Fibroblast of upper back skin (primary cell): Measurements from ENCODE around the gene USP6.
A peak's percentile ranks its signal among the peaks of the same experiment; 100 is the strongest.
"Not testable (repeated sequence)": the region's sequence is repeated elsewhere in the genome, so short reads cannot be mapped to it uniquely, and the experiment has no call there.

Experiments
- DNase-seq: peaks from one replicate; pipeline ENCODE4 v3.0.0-alpha.2; 2013

Gene USP6

GRCh38 chr17:5136580-5137412 lies 21.0 kb downstream of the USP6 start:
- DNase-seq, result not testable (repeated sequence)

GRCh38 chr17:5137511-5138197 lies 21.8 kb downstream of the USP6 start:
- DNase-seq, result not testable (repeated sequence)

GRCh38 chr17:5138198-5138544 lies 22.3 kb downstream of the USP6 start:
- DNase-seq, result not testable (repeated sequence)

- DNase-seq, result no peak
Measured at GRCh38 chr17:5138616-5139457, 23.0 kb downstream of the USP6 start.

- no peak for DNase-seq
Measured at GRCh38 chr17:5139458-5139732, 23.6 kb downstream of the USP6 start.

GRCh38 chr17:5142877-5143276 lies 27.0 kb downstream of the USP6 start:
- DNase-seq, result not testable (repeated sequence)

- DNase-seq, result not testable (repeated sequence)
Measured at GRCh38 chr17:5146122-5146521, 30.3 kb downstream of the USP6 start.

- not testable (repeated sequence) for DNase-seq
Measured at GRCh38 chr17:5160702-5161101, 44.9 kb downstream of the USP6 start.

- DNase-seq, result not testable (repeated sequence)
Measured at GRCh38 chr17:5161793-5162192, 46.0 kb downstream of the USP6 start.

- no peak for DNase-seq
Measured at GRCh38 chr17:5164436-5164835, 48.6 kb downstream of the USP6 start.

GRCh38 chr17:5165791-5166564 lies 50.1 kb downstream of the USP6 start:
- peak; percentile 25 for DNase-seq

GRCh38 chr17:5175027-5175426 lies 59.2 kb downstream of the USP6 start:
- not testable (repeated sequence) for DNase-seq

- DNase-seq, result no peak
Measured at GRCh38 chr17:5179003-5179402, 63.2 kb downstream of the USP6 start.

- DNase-seq, result no peak
Measured at GRCh38 chr17:5181509-5182305, 65.9 kb downstream of the USP6 start.

GRCh38 chr17:5182597-5183409 lies 67.0 kb downstream of the USP6 start:
- no peak for DNase-seq

- no peak for DNase-seq
Measured at GRCh38 chr17:5183410-5183793, 67.6 kb downstream of the USP6 start.

GRCh38 chr17:5184288-5184687 lies 68.5 kb downstream of the USP6 start:
- no peak for DNase-seq

GRCh38 chr17:5191541-5192417 lies 75.9 kb downstream of the USP6 start, which contains the start of gene ZNF594:
Gene ZNF594, minus strand, starts transcription at chr17:5191868. Its CDS starts 7,612 bp downstream, at chr17:5184256.
- peak; percentile 95 for DNase-seq

- DNase-seq, result peak; percentile 77
Measured at GRCh38 chr17:5194346-5194745, 78.5 kb downstream of the USP6 start.

GRCh38 chr17:5198472-5198871 lies 82.6 kb downstream of the USP6 start:
- no peak for DNase-seq
